H1 (cell line): ENCODE results near the gene MPEG1. TPM values are rescaled to one million over a fixed set of nuclear protein-coding genes. Genes with fewer than 3 reads are reported as not detected.

Experiments used
- JUN ChIP-seq: IDR thresholded peaks from 2 replicates; pipeline ENCODE4 v1.6.1; 2011; ENCODE audit warnings: low read depth, mild to moderate bottlenecking, improper control_type of control experiment, low read length
- RAD21 ChIP-seq, 2 experiments: IDR thresholded peaks in 1 of 2; conservative IDR thresholded peaks in 1 of 2; 2 replicates each; pipeline ENCODE4 v1.6.1; 2011; ENCODE audit warnings: low read depth in 2 of 2, low read length in 2 of 2, improper control_type of control experiment in 1 of 2, inconsistent platforms in 1 of 2, mild to moderate bottlenecking in 1 of 2, moderate library complexity in 1 of 2
- polyA plus RNA-seq, 7 experiments: library from polyadenylated mRNA; depleted of rRNA in 3 of 7; stranded (reverse) in 5 of 7; unstranded in 2 of 7; fragments of >200 nt in 5 of 7; fragments of 200-250 nt in 2 of 7; gene quantifications; 1 replicate in 5 of 7; 2 replicates in 1 of 7; 4 replicates in 1 of 7; pipeline versions ENCODE4 v1.2.1 to v1.2.3, GENCODE V29; 2011 to 2013; ENCODE audit warnings: missing spikeins in 2 of 7, mixed read lengths in 2 of 7
- total RNA-seq: library from RNA; stranded (reverse); fragmentation: NEBNext Ultra II Directional; extraction: Animal tissue kit (Norgen Biotek cat#: 25700); gene quantifications from 2 replicates; pipeline ENCODE4 v1.2.1, GENCODE V29; 2021

The MPEG1 gene
- total and polyA plus RNA-seq, 2 of the 8 experiments (the other 6 are each of a cell fraction or from before 2014, with no cell fraction given), result not detected

- TF ChIP-seq RAD21 (IDR thresholded peaks at IDR 0.05 in 1 of 2, conservative IDR thresholded peaks at IDR 0.05 in 1 of 2; ENCODE audit: low read depth in 2 of 2, low read length in 2 of 2), result no peak
- TF ChIP-seq JUN, result no peak
- TF ChIP-seq, all 59 proteins: peak for 3
Measured at GRCh38 chr11:59172345-59173079, 40.2 kb downstream of the MPEG1 start (continued).
